GM18870 (cell line): ENCODE results near the gene IFNAR1.
"Not testable (repeated sequence)": the region's sequence is repeated elsewhere in the genome, so short reads cannot be mapped to it uniquely, and the experiment has no call there.

Experiments used
- ATAC-seq: cut with Tn5 transposase; IDR thresholded peaks from one replicate; pipeline ENCODE4 v1.9.1; 2021; ENCODE audit warnings: moderate library complexity; ENCODE audit not compliant: unreplicated experiment

Gene IFNAR1

DNA sequence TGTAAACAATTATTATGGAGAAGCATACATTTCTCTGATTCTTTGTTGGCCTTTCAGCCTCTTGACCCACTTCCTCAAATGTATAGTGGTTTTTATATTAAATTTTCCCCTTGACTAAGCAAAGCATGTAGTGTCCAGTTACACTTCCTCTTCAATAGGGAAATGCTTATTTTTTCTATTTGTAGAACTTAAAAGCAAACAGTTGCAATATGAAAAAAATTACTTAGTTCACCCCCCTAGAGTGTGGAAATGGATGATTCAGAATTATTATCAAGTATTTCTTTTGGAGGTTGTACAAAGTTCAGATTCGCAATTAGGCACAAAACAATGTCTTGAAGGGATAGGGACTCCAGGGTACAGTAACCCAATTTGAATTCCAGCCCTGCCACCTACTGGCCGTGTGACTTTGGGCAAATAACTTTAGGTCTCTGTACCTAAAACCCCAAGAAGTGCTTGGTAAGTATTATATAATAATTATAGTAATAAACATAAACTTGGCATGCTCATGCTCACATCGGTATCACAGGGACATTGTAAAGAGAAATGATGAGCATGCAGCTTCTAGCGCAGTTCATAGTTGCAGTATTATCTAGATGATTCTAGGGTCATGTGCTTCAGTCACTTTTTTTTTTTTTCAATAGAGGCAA lies 49.8 kb downstream of the IFNAR1 start:
- no peak for ATAC-seq

DNA sequence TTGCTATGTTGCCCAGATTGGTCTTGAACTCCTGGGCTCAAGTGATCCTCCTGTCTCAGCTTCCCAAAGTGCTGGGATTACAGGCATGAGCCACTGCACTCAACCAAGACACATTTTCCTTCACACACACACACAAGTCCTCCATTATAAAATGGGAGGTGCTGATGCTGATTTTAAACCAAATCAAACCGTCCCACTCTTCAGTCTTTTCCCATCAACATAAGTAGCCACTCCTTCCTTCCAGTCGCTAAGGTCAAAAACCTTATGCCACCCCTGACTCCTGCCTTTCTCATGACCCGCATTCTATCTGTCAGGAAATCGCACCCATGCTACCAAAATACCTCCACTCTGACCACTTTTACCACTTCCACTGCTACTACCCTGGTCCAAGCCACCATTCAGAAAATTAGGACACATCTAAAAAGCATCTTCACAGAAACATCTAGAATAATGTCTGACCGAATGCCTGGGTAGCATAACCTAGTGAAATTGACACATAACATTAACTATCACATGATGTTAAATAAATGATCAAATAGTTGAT lies 50.4 kb downstream of the IFNAR1 start:
- no peak for ATAC-seq

DNA sequence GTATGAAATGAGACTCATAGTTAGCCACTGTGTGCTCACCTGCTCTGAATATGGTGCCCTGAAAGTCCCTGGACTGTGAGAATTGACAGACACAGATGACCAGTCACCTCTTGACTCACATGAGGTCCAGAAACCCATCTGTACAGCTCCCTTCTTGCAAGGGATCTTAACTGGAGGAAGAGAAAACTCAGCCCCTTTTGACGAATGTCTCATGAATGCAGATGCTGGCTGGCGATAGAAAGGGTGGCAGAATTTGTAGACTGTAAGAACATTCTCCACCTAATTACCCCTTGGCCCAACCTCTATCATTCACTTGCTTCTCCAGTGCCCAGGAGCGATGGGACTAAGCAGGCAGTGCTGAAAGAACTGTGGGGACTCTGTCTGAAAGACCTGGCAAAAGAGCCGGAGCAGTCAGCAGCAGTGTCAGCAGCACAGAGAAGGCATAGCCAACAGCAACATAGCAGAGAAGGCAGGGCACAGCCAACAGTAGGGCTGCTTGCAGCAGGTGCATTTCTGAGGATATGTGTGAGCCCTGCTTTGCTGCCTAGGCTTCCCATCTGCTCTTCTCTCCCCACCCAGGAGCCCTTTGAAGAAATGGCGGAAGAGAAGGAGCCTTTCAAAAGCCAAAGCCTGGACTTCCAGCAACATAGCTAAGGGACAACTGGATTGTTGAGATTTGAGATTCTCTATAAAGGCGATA lies 52.6 kb downstream of the IFNAR1 start:
- ATAC-seq = no peak

DNA sequence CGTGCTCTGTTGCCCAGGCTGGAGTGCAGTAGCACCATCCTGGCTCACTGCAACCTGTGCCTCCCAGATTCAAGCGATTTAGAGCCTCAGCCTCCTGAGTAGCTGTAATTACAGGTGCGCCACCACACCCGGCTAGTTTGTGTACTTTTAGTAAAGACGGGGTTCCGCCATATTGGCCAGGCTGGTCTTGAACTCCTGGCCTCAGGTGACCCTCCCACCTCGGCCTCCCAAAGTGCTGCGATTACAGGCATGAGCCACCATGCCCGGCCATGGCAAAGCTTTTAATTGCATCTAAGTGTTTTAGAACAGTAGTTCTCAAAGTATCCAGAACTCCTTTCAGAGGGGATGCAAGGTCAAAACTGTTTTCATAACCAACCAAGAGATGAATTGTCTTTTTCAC lies 53.3 kb downstream of the IFNAR1 start:
- no peak for ATAC-seq

DNA sequence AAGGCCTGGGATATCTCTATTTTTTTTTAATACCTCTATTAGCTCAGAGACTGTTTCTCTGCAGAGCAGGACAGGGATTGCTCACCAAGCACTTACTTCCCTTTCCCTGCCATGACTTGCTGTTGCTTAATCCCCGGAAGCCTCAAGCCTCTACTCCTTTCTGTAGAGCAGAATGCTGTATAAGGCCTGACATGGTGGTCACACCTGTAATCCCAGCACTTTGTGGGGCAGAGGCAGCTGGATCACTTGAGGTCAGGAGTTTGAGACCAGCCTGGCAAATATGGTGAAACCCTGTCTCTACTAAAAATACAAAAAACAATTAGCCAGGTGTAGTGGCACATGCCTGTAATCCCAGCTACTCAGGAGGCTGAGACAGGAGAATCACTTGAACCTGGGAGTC lies 55.2 kb downstream of the IFNAR1 start:
- not testable (repeated sequence) for ATAC-seq

DNA sequence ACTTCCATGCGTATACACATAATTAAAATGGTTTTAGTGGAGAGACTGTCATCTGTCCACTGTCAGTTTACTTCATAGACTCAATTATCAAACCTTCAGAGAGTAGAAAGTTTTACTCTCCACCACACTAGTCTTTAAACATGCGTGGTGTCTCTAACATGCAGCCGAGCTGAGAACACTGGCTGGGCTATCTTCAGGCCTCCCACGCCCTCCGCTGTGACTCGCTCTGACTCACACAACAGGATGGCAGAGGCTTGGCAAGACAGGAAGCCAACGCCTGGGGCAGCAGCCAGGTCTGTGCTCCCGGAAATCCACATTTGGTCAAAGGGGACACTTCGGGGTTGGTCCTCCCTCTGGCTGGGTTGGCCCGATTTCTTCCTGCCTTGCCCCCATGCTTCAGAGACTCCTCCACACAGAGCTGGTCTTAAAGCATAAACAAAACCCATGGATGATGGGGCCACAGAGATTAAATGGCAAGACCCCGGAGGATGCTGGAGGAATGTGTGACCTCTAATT lies 55.8 kb downstream of the IFNAR1 start:
- no peak for ATAC-seq

DNA sequence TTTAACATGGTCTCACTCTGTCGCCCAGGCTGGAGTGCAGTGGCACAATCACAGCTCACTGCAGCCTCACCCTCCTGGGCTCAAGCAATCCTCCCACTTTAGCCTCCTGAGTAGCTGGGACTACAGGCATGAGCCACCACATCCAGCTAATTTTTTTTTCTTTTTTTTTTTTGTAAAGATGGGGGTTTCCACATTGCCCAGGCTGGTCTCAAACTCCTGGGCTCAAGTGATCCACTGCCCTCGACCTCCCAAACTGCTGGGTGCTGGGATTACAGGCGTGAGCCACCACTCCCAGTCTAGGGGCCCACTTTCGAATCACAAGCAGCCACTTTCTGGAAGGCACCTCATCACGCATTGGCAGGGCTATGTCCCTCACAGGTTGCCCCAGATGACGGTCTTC lies 56.6 kb downstream of the IFNAR1 start:
- not testable (repeated sequence) for ATAC-seq

DNA sequence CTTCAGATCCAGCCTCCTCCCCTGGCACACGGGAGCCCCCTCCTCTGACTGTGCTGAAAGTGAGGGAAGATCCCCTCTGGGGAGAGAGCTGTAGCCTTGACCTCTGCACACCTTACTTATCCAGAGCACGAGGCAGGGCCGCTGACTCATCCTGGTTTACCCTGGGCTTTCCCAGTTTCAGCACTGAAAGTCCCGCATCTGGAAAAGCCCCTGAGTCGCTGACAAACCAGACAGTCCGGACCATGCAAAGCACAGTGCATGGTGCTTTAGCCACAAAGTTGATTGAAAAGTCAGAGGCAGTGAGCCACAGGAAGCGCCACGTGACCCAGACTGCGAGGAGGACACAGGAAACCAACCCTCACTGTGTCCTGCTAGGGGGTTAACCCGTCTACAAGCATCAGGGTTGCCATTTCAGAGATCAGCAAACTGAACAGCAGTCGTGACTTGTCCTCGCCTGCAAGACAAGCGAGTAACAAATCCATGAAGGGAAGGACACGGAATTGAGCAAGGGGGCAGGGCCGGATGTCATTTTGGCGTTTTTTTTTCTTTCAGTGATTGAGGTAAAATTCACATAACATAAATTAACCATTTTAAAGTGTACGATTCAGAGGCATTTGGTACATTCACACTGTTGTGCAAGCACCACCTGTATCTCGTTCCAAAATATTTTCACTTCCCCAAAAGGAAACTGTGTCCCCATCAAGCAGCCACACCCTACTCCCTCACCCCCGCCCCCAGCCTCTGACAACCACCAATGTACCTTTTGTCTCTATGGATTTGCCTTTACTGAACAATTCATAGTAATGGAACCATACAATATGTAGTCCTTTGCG lies 58.5 kb downstream of the IFNAR1 start:
- ATAC-seq = peak; percentile 76

DNA sequence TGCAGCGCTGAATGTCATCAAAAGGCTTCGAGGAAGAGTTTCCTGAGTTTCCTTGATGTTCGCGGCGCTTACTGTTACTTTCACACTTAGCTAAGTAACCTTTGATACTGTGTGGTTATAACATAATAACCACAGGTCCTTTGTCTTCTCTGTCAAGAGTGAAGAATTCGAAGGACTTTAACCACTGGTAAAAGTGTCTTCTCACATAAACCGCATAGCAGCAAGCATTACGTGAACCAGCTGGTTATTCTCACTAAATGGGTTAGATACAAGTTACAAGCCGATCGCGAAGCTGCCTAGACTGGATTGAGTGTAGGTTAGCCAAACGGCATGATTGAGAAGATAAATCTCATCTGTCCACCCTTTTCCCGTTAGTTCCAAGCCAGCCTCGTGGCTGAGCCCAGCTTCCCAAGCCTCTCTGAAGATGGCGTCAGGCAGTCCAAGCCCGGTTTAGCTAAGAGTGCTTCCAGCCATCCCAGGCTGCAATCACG lies 60.1 kb downstream of the IFNAR1 start:
- ATAC-seq = no peak

DNA sequence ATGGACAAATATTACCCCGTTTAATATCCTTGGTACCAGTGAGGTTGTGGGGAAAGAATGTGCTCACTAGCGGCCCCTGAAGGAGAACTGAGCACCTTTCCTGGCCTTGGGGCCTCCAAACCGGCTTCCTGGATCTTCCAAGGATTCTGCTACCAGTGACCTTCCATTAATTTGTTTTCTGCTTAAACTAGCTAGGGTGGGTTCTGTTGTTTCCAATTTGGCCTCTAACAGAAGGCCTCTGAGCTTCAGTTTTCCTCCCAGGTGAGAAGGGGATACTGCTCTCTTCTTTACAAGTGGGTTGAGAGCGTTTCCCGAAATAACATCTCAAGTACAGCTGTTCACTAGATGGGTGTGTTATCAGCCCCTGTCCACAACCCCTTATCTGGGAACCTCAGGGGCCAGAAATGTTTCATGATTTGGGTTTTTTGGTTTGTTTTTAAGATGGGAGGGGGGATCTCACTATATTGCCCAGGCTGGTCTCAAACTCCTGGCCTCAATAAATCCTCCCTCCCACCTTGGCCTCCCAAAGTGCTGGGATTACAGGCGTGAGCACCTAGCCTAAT lies 61.5 kb downstream of the IFNAR1 start:
- no peak for ATAC-seq

DNA sequence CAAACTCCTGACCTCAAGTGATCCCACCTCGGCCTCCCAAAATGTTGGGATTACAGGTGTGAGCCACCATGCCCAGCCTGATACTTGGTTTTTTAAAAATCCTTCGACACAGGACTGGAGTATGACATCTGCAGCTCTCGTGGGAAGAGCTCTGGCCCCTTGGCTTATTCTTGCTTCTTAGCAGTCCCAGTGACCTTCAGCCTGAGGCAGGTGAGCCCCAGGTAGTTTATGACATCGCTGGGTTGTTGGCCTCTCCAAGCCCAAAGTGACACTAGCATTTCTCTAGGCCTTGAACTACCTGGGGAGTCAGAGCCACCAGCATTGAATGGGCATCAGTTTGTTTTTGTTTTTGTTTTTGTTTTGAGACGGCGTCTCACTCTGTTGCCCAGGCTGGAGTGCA lies 62.5 kb downstream of the IFNAR1 start:
- no peak for ATAC-seq

DNA sequence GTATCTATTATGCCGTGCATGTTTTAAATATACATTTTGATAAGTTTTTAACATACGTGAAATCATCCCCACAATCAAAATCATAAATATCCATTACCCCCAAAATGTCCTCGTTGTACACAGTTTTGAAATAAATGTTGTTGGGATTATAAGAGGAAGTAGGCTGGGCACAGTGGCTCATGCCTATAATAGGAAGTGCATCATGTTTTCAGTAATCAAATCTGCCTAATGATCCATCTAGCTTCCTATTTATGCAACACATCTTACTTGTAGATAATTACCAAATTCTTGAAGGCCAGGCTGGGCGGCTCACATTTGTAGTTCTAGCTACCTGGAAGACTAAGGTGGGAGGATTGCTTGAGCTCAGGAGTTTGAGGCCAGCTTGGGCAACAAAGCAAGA lies 63.4 kb downstream of the IFNAR1 start:
- no peak for ATAC-seq

DNA sequence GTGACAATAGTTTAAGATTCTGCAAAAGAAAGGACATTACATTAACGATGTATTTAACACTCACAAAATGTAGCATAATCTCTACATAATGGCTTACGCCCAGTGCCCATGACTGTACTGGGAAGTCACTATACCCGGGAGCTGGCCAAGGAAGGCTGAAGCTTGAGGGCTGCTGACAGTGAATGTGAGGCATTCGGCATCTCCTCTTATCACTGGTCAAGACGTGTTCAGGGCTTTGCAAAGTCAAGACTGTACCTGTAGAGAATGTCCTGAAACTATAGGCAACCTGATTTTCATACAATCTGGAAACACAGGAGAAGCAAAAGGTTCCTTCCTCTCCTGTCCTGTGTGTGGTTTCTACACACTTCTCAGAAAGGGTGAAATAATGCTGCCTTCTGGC lies 65.7 kb downstream of the IFNAR1 start:
- ATAC-seq = no peak

DNA sequence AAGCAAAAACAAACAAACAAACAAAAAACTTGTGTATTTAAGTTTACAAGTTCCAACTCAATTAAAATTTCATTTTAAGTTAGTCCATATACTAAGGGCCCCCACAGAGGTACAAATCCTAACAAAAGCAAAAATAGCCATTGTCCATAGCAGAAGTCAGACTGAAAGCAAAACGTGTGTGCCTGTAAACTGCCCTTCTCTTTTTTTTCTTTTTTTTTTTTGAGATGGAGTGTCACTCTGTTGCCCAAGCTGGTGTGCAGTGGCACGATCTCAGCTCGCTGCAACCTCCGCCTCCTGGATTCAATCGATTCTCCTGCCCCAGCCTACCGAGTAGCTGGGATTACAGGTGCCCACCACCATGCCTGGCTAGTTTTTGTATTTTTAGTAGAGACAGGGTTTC lies 66.9 kb downstream of the IFNAR1 start:
- no peak for ATAC-seq

DNA sequence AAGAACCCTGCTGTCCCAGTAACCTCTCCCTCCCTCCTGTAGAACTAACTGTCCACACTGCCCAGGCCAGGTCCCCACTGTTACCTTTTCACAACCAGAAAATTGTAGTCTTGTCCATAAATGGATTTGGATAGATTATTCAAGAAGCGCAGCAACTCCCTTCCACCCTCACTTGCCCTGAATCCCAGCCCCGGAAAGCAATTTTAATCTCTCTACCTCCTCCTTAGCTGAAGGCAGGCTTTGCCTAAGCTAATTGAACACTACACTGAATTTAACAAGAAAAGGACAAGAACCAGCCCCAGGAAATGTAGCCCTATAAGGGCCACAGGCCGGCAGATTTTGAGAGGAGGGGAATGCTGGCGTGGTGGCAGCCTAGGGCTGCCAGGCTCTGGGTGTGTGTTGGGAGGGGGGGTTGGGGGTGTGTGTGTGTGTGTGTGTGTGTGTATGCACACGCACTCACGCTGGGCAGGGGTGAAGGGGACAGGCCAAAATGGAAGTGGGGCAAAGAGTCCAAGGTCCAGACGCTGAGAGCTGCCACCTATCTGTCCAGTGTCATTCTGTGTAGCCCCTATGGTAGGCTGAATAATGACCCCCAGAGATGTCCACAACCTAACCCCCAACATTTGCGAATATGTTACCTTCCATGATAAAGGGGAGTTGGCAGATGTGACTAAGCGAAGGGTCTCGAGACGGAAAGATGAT lies 67.7 kb downstream of the IFNAR1 start:
- no peak for ATAC-seq

DNA sequence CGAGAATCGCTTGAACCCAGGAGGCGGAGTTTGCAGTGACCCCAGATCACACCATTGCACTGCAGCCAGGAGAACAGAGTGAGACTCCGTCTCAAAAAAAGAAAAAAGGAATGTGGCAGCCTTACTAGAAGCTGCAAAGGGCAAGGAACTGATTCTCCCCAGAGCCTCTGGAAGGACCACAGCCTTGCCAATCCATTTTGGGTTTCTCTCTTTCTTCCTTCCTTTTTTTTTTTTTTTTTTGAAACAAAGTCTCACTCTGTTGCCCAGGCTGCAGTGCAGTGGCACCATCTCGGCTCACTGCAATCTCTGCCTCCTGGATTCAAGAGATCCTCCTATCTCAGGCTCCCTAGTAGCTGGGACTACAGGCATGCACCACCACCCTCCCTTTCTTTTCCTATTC lies 68.6 kb downstream of the IFNAR1 start:
- ATAC-seq = no peak

DNA sequence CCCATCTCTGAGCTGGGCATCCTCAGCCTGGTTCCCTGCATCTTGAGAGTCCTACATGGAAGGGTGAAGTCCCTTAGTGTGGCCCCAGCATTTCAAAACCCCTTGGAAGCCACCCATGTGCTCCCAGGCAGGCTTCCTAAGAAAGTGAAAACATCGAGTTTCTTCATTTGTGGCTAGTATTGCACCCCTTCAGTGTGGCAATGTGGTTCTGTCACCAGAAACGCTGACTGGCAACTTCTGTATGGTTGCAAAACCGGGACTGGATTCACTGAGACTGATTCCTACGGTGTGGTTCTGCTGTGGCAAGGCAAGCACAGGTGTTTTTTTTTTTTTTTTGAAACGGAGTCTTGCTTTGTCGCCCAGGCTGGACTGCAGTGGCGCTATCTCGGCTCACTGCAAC lies 69.5 kb downstream of the IFNAR1 start:
- no peak for ATAC-seq

DNA sequence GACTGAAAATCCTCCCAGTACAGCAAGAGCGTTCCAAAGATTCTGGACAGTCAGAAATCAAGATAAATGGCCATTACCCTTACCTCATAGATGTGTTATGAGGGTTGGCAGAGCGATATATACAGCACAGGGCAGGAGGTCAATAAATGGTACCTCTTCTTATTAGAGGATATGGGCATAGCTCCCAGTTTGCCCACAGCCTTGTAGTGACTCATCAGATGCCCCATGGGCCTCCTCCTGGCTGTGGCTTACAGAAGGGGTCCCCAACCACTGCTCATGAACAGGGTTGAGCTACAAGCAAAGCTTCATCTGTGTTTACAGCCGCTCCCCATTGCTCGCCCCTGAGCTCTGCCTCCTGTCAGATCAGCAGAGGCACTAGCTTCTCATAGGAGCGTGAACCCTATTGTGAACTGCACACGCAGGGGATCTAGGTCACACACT lies 71.1 kb downstream of the IFNAR1 start:
- ATAC-seq = no peak

DNA sequence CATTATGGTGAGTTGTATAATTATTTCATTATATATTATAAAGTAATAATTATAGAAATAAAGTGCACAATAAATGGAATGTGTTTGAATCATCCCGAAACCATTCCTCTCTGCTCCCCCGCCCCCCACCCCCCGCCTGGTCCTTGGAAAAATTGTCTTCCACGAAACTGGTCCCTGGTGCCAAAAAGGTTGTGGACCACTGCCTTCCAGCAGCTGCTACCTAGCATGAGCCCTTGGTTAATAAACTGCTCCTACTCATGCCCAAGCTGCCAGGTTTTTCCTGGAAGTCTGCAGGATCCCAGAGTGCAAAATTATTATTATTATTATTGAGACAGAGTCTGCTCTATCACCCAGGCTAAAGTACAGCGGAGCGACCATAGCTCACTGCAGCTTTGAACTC lies 71.7 kb downstream of the IFNAR1 start:
- ATAC-seq = no peak

DNA sequence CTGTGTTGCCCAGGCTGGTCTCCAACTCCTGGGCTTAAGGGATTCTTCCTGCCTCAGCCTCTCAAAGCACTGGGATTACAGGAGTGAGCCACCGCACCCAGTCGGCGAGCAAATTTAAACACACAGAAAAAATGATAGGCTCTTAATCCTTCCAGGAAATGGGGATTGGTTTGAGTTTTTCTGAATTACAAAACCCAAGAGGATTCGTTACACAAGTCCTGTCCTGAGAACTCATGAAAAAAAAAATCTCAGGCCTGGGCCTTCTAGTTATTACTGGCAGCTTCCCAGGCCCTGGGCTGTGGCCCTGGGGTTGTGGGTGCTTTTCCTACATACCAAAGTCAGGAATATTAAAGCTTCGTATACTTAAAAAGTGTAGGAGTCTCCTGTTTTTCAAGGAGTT lies 72.2 kb downstream of the IFNAR1 start:
- ATAC-seq = no peak
